Measurements from ENCODE around the gene TECR. TPM values are rescaled to one million over a fixed set of nuclear protein-coding genes. Genes with fewer than 3 reads are reported as not detected.

The TECR gene, protein sequence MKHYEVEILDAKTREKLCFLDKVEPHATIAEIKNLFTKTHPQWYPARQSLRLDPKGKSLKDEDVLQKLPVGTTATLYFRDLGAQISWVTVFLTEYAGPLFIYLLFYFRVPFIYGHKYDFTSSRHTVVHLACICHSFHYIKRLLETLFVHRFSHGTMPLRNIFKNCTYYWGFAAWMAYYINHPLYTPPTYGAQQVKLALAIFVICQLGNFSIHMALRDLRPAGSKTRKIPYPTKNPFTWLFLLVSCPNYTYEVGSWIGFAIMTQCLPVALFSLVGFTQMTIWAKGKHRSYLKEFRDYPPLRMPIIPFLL
- total RNA-seq (10 to 100 TPM; 41.8 to 68.5 (median 50.8) TPM), polyA plus RNA-seq (100 to 1,000 TPM; 115 to 129 TPM)

- H3K27me3 ChIP-seq, result no peaks in the 10 kb centered on the region
- intact Hi-C loops (cut with DNase I), result no loop called here
- TF ChIP-seq, protein P1, sequence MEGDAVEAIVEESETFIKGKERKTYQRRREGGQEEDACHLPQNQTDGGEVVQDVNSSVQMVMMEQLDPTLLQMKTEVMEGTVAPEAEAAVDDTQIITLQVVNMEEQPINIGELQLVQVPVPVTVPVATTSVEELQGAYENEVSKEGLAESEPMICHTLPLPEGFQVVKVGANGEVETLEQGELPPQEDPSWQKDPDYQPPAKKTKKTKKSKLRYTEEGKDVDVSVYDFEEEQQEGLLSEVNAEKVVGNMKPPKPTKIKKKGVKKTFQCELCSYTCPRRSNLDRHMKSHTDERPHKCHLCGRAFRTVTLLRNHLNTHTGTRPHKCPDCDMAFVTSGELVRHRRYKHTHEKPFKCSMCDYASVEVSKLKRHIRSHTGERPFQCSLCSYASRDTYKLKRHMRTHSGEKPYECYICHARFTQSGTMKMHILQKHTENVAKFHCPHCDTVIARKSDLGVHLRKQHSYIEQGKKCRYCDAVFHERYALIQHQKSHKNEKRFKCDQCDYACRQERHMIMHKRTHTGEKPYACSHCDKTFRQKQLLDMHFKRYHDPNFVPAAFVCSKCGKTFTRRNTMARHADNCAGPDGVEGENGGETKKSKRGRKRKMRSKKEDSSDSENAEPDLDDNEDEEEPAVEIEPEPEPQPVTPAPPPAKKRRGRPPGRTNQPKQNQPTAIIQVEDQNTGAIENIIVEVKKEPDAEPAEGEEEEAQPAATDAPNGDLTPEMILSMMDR (IDR thresholded peaks at IDR 0.05), result no peak
- WGBS, 2 donors, result 0% methylated on average over 46 to 59 of the region's 59 CpGs
- peaks cover 4 to 9% (median 9%) of the 10 kb centered on the region in 3 donors for H3K4me1 ChIP-seq
- DNase-seq, result peak; percentile 99 to 100 (median 100)
- H3K27ac ChIP-seq, result peak within 1 kb of the TSS; percentile 81 to 97 (median 86)
- peak; percentile 96 to 97 (median 97) for ATAC-seq
- no peaks in the 10 kb centered on the region for H3K36me3 ChIP-seq
- peak within 1 kb of the TSS; percentile 41 to 79 (median 61) for H3K4me3 ChIP-seq
- peak; percentile 83 for FAIRE-seq
- no peaks in the 10 kb centered on the region for H3K9me3 ChIP-seq
Observed at GRCh38 chr19:14529254-14530004, at the start of gene TECR. TSS of gene TECR (plus strand) at chr19:14529594. CDS start at chr19:14529697, 103 bp downstream.

DNA sequence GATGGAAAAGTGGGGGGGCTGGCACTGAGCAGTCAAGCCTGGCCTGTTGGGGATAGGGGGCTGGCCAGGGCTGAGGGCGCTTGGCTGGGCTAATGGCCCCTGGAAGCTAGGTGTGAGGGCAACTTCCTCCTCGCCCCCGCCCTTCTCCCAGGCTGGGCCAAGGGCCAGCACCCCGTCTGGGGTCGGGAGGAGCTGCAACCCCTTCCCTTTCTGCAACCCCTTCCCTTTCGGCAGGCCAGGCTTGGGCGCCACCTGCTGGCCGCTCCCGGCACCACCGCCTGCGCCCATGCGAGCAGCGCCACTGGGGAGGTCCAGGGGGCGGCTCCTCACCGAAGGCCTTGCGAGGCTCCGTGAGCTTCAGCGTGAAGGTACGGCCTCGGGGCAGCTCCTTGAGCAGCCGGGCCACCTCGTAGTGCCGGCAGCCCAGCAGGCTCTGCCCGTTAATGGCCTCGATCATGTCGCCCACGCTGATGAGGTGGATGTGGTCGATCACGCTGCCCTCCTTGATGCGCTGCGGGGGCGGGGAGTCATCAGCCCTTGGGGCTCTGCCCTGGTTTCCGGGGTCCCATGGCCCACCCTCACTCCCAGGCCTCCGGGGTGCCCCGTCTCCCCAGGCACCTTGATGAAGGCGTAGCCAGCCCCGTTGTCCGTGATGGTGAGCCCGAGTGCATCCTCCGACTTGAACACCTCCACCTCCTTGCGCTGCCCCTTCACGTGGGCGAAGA is 49.3 kb upstream of the TECR start:
- no peak overlapping the region for H3K4me3 ChIP-seq
- DNase-seq, result peak in 2 of 6 donors; percentile 76

GRCh38 chr19:14480700-14481079 is 48.7 kb upstream of the TECR start:
- intact Hi-C loops (cut with DNase I), result no loop called here
- no peak for DNase-seq
- no peak for FAIRE-seq

More for the DNA sequence above, 49.3 kb upstream of the TECR start:
- no peaks in the 10 kb centered on the region for H3K27me3 ChIP-seq
- H3K4me1 ChIP-seq, result no peaks in the 10 kb centered on the region
- intact Hi-C loops (cut with DNase I), result no loop called here
- ATAC-seq (peak in 3 of 4 donors; percentile 36 to 55 (median 37)), FAIRE-seq (no peak)
- WGBS, 2 donors, result 77 to 82% methylated on average over 39 to 43 of the region's 43 CpGs
- H3K36me3 ChIP-seq, result no peaks in the 10 kb centered on the region
- TF ChIP-seq, protein P1 (IDR thresholded peaks at IDR 0.05), result peak; percentile 50 to 77 (median 60)
- no peaks in the 10 kb centered on the region for H3K9me3 ChIP-seq
- H3K27ac ChIP-seq, result no peak overlapping the region

DNA sequence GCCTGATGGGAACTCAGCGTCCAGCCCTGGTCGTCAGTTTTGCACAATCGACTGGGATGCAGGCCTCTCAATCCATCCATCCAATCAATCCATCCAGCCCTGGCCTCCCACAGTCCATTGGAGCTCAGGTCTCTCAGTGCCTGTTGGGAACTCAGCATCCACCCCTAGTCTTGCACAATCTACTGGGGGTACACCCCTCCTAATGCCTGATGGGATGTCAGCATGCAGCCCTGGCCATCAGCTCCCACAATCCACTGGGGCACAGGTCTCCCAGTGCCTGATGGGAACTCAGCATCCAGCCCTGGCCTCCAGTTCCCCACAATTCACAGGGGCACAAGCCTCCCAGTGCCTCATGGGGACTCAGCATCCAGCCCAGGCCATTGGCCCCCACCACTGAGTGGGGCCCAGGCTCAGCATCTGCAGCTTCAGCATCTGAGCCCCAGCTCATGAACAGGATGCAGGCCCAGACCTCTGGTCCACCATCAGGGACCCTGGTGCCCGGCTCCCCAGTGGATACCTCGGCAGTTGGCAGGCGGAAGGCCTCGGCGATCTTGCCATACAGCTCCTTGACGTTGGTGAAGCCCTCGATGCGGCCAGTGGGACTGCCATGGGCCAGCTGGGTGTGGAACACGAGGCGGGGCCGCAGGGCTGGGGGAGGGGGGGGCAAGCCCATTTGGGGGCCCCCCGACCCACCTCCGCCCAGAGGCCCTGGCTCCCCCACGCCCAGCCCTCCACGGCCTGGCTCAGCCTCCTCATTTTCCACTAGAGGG is 47.0 kb upstream of the TECR start:
- FAIRE-seq, result no peak
- WGBS, 2 donors, result 92 to 97% methylated on average over 18 of the region's 18 CpGs
- Histone ChIP-seq H3K4me3 (no peak overlapping the region), H3K27ac (no peak overlapping the region), H3K27me3 (no peaks in the 10 kb centered on the region), H3K9me3 (no peaks in the 10 kb centered on the region), H3K36me3 (no peaks in the 10 kb centered on the region), H3K4me1 (no peaks in the 10 kb centered on the region)
- intact Hi-C loops (cut with DNase I), result no loop called here
- ATAC-seq, result no peak
- TF ChIP-seq, protein P1 (IDR thresholded peaks at IDR 0.05), result no peak
- peak in 1 of 6 donors; percentile 60 for DNase-seq

More at GRCh38 chr19:14480700-14481079, 48.7 kb upstream of the TECR start:
- Histone ChIP-seq H3K9me3 (no peaks in the 10 kb centered on the region), H3K4me1 (no peaks in the 10 kb centered on the region), H3K27ac (no peak overlapping the region), H3K27me3 (no peaks in the 10 kb centered on the region), H3K4me3 (no peak overlapping the region), H3K36me3 (no peaks in the 10 kb centered on the region)
- TF ChIP-seq, protein P1 (IDR thresholded peaks at IDR 0.05), result no peak
- WGBS, 2 donors, result 90% methylated on average over 5 of the region's 5 CpGs
- no peak for ATAC-seq

Data from pancreas (tissue), 10 donors.